SK-N-SH treated with all-trans-retinoic acid at 6 μM for 48 hours (cell line): ENCODE measurements around the gene GALNT15.

Experiments
- ATAC-seq: fragments of 200-7000 bp; cut with Tn5 transposase; 3 replicates; pipeline ENCODE4 v1.9.1; 2020; ENCODE audit warnings: mild to moderate bottlenecking, moderate library complexity
- ARNTL ChIP-seq: fragments of 450-650 bp; formaldehyde crosslinking; IDR thresholded peaks from 2 replicates; pipeline ENCODE4 v1.5.0; 2020; ENCODE audit warnings: low read depth, mild to moderate bottlenecking, moderate library complexity, borderline replicate concordance
- BACH2 ChIP-seq: fragments of 250-450 bp; sonication (Bioruptor Pico); IDR thresholded peaks from 2 replicates; pipeline ENCODE4 v1.9.0; 2021; ENCODE audit warnings: mild to moderate bottlenecking, borderline replicate concordance
- CSDC2 ChIP-seq: fragments of 250-450 bp; sonication (Bioruptor Pico); IDR thresholded peaks from 2 replicates; pipeline ENCODE4 v1.5.0; 2020; ENCODE audit warnings: mild to moderate bottlenecking, moderate library complexity
- ESRRG ChIP-seq: fragments of 250-450 bp; sonication (Bioruptor Pico); IDR thresholded peaks from 2 replicates; pipeline ENCODE4 v1.6.1; 2021; ENCODE audit warnings: mild to moderate bottlenecking
- GLIS3 ChIP-seq: fragments of 250-450 bp; sonication (Bioruptor Pico); IDR thresholded peaks from 2 replicates; pipeline ENCODE4 v1.5.0; 2020; ENCODE audit warnings: mild to moderate bottlenecking, moderate library complexity
- ISL1 ChIP-seq: fragments of 250-450 bp; sonication (Bioruptor Pico); IDR thresholded peaks from 2 replicates; pipeline ENCODE4 v2.1.2; 2022; ENCODE audit warnings: mild to moderate bottlenecking, moderate library complexity
- OSR1 ChIP-seq: fragments of 250-450 bp; sonication (Bioruptor Pico); IDR thresholded peaks from 2 replicates; pipeline ENCODE4 v1.8.0; 2022; ENCODE audit warnings: moderate library complexity, mild to moderate bottlenecking, inconsistent platforms
- PATZ1 ChIP-seq: fragments of 250-450 bp; sonication (Bioruptor Pico); IDR thresholded peaks from 2 replicates; pipeline ENCODE4 v1.8.0; 2020; ENCODE audit warnings: mild to moderate bottlenecking, moderate library complexity, borderline replicate concordance
- POU6F1 ChIP-seq: fragments of 250-450 bp; sonication (Bioruptor Pico); IDR thresholded peaks from 2 replicates; pipeline ENCODE4 v1.8.0; 2021; ENCODE audit warnings: low read depth, mild to moderate bottlenecking, moderate library complexity, borderline replicate concordance
- PPARA ChIP-seq: fragments of 250-450 bp; sonication (Bioruptor Pico); IDR thresholded peaks from 2 replicates; pipeline ENCODE4 v1.5.0; 2020; ENCODE audit warnings: mild to moderate bottlenecking, borderline replicate concordance
- RARB ChIP-seq: fragments of 250-450 bp; sonication (Bioruptor Pico); IDR thresholded peaks from 2 replicates; pipeline ENCODE4 v1.8.0; 2021; ENCODE audit warnings: mild to moderate bottlenecking, moderate library complexity
- SNAI2 ChIP-seq: fragments of 250-450 bp; sonication (Bioruptor Pico); IDR thresholded peaks from 2 replicates; pipeline ENCODE4 v1.5.0; 2020; ENCODE audit warnings: mild to moderate bottlenecking, moderate library complexity
- TCF4 ChIP-seq: fragments of 250-450 bp; sonication (Bioruptor Pico); IDR thresholded peaks from 2 replicates; pipeline ENCODE4 v1.8.0; 2021; ENCODE audit warnings: mild to moderate bottlenecking, moderate library complexity, borderline replicate concordance
- TSHZ2 ChIP-seq: fragments of 250-450 bp; sonication (Bioruptor Pico); IDR thresholded peaks from 2 replicates; pipeline ENCODE4 v1.5.0; 2020; ENCODE audit warnings: mild to moderate bottlenecking, moderate library complexity
- ZC3H10 ChIP-seq: fragments of 250-450 bp; sonication (Bioruptor Pico); IDR thresholded peaks from 2 replicates; pipeline ENCODE4 v1.5.1; 2021; ENCODE audit warnings: mild to moderate bottlenecking, moderate library complexity
- ZFP3 ChIP-seq: fragments of 250-450 bp; sonication (Bioruptor Pico); IDR thresholded peaks from 2 replicates; pipeline ENCODE4 v1.5.0; 2020; ENCODE audit warnings: mild to moderate bottlenecking, moderate library complexity
- ZFP30 ChIP-seq: fragments of 450-650 bp; formaldehyde crosslinking; IDR thresholded peaks from 2 replicates; pipeline ENCODE4 v1.5.0; 2022; ENCODE audit warnings: mild to moderate bottlenecking, moderate library complexity
- ZNF565 ChIP-seq: fragments of 450-650 bp; formaldehyde crosslinking; conservative IDR thresholded peaks from 2 replicates; pipeline ENCODE4 v1.5.0; 2020; ENCODE audit warnings: low read depth, mild to moderate bottlenecking, moderate library complexity
- ZNF70 ChIP-seq: fragments of 450-650 bp; formaldehyde crosslinking; IDR thresholded peaks from 2 replicates; pipeline ENCODE4 v1.5.0; 2020; ENCODE audit warnings: mild to moderate bottlenecking, moderate library complexity
- TF ChIP-seq, protein P1 (sequence below): fragments of 250-450 bp; sonication (Bioruptor Pico); IDR thresholded peaks from 2 replicates; pipeline ENCODE4 v1.5.1; 2020; ENCODE audit warnings: low read depth, mild to moderate bottlenecking, moderate library complexity

The GALNT15 gene

DNA sequence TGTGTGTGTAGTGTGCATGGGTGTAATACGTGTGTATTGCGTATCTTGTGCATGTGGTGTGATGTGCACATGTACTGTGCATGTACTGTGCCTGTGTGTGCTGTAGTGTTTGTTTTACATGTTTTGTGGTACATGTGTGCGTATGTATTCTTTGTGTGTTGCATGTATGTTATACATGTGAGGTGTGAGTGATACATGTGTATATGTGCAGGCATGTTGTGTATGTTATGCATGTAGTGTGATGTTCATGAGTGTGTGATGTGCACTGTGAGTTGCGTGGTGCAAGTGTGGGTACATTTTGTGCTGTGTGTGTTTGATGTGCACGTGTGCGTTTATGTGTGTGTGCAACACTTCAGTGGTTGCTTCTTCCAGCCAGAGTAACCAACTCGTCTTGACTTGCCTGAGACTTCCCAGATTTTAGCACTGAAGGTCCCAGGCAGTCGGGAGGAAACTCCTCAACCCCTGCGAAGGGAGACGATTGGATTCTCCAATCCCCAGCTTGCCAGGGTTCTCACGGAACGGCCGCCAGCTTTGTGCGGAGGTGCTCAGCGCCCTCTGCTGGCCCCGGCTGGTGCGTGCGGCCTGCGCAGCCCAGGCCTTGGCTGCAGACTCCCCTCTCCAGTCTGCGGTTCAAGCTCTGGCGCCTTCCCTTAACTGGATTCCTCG lies 3.6 kb downstream of the GALNT15 start:
- ATAC-seq: peak; percentile 76
- TF ChIP-seq ZFP3: no peak
- no peak for TF ChIP-seq RARB (CRISPR knock-in tag)
- TF ChIP-seq PPARA: no peak
- no peak for TF ChIP-seq ISL1 (CRISPR knock-in tag)
- TF ChIP-seq CSDC2: no peak
- TF ChIP-seq, protein P1, sequence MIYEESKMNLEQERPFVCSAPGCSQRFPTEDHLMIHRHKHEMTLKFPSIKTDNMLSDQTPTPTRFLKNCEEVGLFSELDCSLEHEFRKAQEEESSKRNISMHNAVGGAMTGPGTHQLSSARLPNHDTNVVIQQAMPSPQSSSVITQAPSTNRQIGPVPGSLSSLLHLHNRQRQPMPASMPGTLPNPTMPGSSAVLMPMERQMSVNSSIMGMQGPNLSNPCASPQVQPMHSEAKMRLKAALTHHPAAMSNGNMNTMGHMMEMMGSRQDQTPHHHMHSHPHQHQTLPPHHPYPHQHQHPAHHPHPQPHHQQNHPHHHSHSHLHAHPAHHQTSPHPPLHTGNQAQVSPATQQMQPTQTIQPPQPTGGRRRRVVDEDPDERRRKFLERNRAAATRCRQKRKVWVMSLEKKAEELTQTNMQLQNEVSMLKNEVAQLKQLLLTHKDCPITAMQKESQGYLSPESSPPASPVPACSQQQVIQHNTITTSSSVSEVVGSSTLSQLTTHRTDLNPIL (CRISPR knock-in tag): no peak
- TF ChIP-seq ZFP30 (CRISPR knock-in tag): no peak
- no peak for TF ChIP-seq ZNF565 (CRISPR knock-in tag)
- no peak for TF ChIP-seq POU6F1 (CRISPR knock-in tag)
- no peak for TF ChIP-seq ZNF70
- TF ChIP-seq BACH2 (CRISPR knock-in tag): no peak
- TF ChIP-seq ZC3H10: no peak
- TF ChIP-seq ESRRG: no peak
- TF ChIP-seq GLIS3 (CRISPR knock-in tag): no peak
- TF ChIP-seq TSHZ2 (CRISPR knock-in tag): no peak
- no peak for TF ChIP-seq ARNTL (CRISPR knock-in tag)
- TF ChIP-seq PATZ1 (CRISPR knock-in tag): no peak
- no peak for TF ChIP-seq TCF4 (CRISPR knock-in tag)
- no peak for TF ChIP-seq SNAI2 (CRISPR knock-in tag)

DNA sequence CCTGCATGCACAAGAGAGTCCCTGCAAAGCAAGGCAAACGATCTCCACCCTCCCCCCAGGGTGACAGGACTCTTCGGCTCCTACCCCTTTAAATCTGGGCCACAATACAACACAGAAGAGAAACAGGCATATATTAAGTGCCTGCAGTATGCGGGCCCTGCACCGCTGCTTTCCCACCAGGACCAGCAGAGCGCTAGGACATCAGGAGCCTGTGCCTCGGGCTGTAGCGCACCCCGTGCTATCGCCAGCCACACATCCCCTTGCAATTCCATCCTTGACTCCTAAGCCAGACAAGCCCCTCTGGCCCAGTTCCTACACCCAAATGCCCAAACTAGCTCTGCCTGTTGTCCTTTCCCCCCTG lies 4.1 kb downstream of the GALNT15 start:
- no peak for TF ChIP-seq ZFP3
- no peak for TF ChIP-seq GLIS3 (CRISPR knock-in tag)
- TF ChIP-seq CSDC2: no peak
- no peak for TF ChIP-seq ZC3H10
- TF ChIP-seq ZNF70: no peak
- no peak for TF ChIP-seq ISL1 (CRISPR knock-in tag)
- TF ChIP-seq, protein P1 (CRISPR knock-in tag): no peak
- TF ChIP-seq TSHZ2 (CRISPR knock-in tag): no peak
- TF ChIP-seq PPARA: no peak
- TF ChIP-seq OSR1 (CRISPR knock-in tag): no peak
- peak; percentile 5; the same call in 2 of the 3 replicates for ATAC-seq
